ENCODE data around the gene TOMT. TPM values are rescaled to one million over a fixed set of nuclear protein-coding genes. Genes with fewer than 3 reads are reported as not detected.

The TOMT gene
- total RNA-seq, 1 donor from 2014 or later: not detected

DNA sequence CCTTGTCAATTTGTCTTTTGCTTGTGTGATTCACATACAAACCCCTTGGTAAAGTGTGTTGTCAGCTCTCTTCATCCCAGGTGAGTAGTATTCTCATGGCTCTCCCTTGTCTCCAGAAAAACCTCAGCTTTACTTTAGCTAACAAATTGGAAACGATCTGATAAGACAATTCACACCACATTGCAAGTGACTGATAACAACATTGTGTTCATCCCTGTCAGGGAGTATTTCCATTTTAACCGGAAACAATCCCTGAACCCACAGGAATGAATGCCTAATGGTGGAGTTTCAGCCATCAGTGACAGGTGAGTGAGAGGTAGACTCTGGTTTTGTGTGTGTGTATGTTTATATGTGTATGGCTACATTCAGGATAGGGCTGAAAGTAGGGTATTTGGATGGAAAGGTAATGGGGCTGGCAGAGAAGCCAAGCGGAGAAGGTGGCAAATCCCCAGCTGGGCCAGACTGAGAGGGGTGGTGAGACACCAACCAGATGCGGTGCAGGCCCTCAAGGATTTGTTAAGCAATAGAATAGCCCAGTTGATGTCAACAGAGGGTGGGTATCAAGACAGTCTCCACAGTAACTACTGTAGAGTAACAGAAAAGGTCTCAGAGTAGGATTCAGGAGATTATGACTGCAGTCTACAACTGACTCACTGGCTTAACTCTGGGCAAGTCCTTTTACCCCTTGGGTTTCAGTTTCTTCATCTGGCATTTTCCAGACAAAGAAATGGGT lies 17.5 kb upstream of the TOMT start:
- peaks cover 33% of the 10 kb centered on the region for H3K36me3 ChIP-seq
- no peaks in the 10 kb centered on the region for H3K9me3 ChIP-seq
- TF ChIP-seq, protein P1, sequence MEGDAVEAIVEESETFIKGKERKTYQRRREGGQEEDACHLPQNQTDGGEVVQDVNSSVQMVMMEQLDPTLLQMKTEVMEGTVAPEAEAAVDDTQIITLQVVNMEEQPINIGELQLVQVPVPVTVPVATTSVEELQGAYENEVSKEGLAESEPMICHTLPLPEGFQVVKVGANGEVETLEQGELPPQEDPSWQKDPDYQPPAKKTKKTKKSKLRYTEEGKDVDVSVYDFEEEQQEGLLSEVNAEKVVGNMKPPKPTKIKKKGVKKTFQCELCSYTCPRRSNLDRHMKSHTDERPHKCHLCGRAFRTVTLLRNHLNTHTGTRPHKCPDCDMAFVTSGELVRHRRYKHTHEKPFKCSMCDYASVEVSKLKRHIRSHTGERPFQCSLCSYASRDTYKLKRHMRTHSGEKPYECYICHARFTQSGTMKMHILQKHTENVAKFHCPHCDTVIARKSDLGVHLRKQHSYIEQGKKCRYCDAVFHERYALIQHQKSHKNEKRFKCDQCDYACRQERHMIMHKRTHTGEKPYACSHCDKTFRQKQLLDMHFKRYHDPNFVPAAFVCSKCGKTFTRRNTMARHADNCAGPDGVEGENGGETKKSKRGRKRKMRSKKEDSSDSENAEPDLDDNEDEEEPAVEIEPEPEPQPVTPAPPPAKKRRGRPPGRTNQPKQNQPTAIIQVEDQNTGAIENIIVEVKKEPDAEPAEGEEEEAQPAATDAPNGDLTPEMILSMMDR (IDR thresholded peaks at IDR 0.05): no peak
- no peaks in the 10 kb centered on the region for H3K27me3 ChIP-seq
- no peak overlapping the region for H3K27ac ChIP-seq
- no peak overlapping the region for H3K4me3 ChIP-seq
- DNase-seq (no peak), ATAC-seq (no peak)
- intact Hi-C loops (cut with DNase I): loop anchor here (5.0 kb wide), 1 partner anchor 61 kb away; no protein-coding TSS in a partner anchor
- H3K4me1 ChIP-seq: peaks cover 9% of the 10 kb centered on the region

DNA sequence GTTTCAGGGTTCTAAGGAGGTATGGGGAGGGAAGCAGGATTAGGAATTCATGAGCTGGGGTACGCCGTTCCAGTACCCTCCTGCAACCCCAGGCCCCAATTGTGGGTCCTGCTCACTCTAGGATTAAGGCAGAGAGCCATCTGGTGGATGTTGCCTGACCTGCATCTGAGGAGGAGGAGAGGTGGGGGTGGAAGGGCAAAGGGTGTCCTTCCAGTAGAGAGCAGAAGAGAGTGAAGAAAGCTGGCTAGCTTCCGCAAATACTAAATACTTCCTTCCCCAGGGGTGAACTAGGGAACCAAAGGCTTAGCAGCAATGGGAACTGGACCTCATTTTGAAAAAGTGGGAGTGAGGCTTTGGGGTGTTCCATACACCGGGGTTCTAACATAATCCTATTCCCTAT lies 14.4 kb upstream of the TOMT start:
- Histone ChIP-seq H3K9me3 (no peaks in the 10 kb centered on the region), H3K27ac (peak overlapping the region; percentile 19), H3K4me1 (peaks cover 9% of the 10 kb centered on the region), H3K36me3 (peaks cover 55% of the 10 kb centered on the region), H3K4me3 (no peak overlapping the region), H3K27me3 (no peaks in the 10 kb centered on the region)
- TF ChIP-seq, protein P1 (IDR thresholded peaks at IDR 0.05): peak; percentile 79
- ATAC-seq: peak; percentile 98
- intact Hi-C loops (cut with DNase I): loop anchor here (5.0 kb wide), 1 partner anchor 74 kb away; no protein-coding TSS in a partner anchor
- peak; percentile 74 for DNase-seq

GRCh38 chr11:72098741-72099140 lies 7.0 kb upstream of the TOMT start:
- H3K4me3 ChIP-seq: no peak overlapping the region
- no peak overlapping the region for H3K27ac ChIP-seq
- H3K27me3 ChIP-seq: no peaks in the 10 kb centered on the region
- intact Hi-C loops (cut with DNase I): no loop called here
- ATAC-seq (no peak), DNase-seq (no peak)
- TF ChIP-seq, protein P1 (IDR thresholded peaks at IDR 0.05): no peak
- H3K36me3 ChIP-seq: peaks cover 48% of the 10 kb centered on the region
- no peaks in the 10 kb centered on the region for H3K9me3 ChIP-seq
- peaks cover 33% of the 10 kb centered on the region for H3K4me1 ChIP-seq

- intact Hi-C loops (cut with DNase I): no loop called here
- Histone ChIP-seq H3K4me3 (no peak overlapping the region), H3K36me3 (peaks cover 36% of the 10 kb centered on the region), H3K9me3 (no peaks in the 10 kb centered on the region), H3K27me3 (no peaks in the 10 kb centered on the region), H3K4me1 (peaks cover 37% of the 10 kb centered on the region), H3K27ac (peak overlapping the region; percentile 28)
- ATAC-seq (no peak), DNase-seq (no peak)
- TF ChIP-seq, protein P1 (IDR thresholded peaks at IDR 0.05): no peak
These were observed 5.7 kb upstream of the TOMT start for GRCh38 chr11:72100009-72100408.

DNA sequence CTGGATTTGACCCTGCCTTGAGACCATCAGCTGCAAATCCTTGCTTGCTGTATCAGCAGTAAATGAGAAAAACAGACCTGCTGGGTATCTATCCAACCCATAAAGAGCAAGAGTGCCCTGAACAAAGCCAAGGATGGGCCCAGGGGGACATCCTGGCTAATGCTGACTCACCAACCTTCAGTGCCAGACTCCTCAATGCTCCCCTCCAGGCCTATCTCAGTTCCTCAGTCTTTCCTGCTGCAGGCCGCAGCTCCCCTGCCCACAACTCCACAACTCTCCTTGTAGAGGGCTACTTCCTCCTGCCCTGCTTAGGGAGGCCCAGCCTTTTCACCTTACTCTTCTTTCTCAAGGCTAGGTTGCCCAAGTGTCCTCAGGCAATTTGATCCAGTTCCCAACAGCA lies 5.3 kb upstream of the TOMT start:
- Histone ChIP-seq H3K4me3 (no peak overlapping the region), H3K36me3 (peaks cover 31% of the 10 kb centered on the region), H3K27me3 (no peaks in the 10 kb centered on the region), H3K27ac (no peak overlapping the region), H3K4me1 (peaks cover 37% of the 10 kb centered on the region), H3K9me3 (no peaks in the 10 kb centered on the region)
- intact Hi-C loops (cut with DNase I): no loop called here
- TF ChIP-seq, protein P1 (IDR thresholded peaks at IDR 0.05): no peak
- DNase-seq (no peak), ATAC-seq (peak; percentile 19)
